OCI-LY7 (cell line): ENCODE results near the gene DAPK1. TPM values are rescaled to one million over a fixed set of nuclear protein-coding genes. Genes with fewer than 3 reads are reported as not detected.

Source experiments
- BruUV-seq: library from RNA; stranded (reverse); fragments of 400-500 nt; replicated peaks from 2 replicates; lab custom pipeline; 2021; lab: Mats Ljungman, UMichigan
- CTCF ChIA-PET: fragments of 300-600 bp; sonication (Branson Sonifier 250); formaldehyde crosslinking; loops from one replicate; lab custom pipeline; 2022; ENCODE audit warnings: antibody characterized with exemption; ENCODE audit not compliant: unreplicated experiment; lab: Charles Lee
- POLR2A ChIA-PET: fragments of 300-600 bp; sonication (Branson Sonifier 250); formaldehyde crosslinking; loops from one replicate; lab custom pipeline; 2022; ENCODE audit warnings: antibody characterized with exemption; lab: Charles Lee
- DNase-seq: peaks from one replicate; pipeline ENCODE4 v3.0.0-alpha.2; 2015; ENCODE audit warnings: low spot score
- H2AFZ ChIP-seq: fragments of 200-600 bp; sonication (generic), shearing (Covaris generic); 2 replicates; pipeline ENCODE4 v1.6.1; 2014; ENCODE audit warnings: mild to moderate bottlenecking, antibody characterized with exemption, low read length, moderate library complexity
- H3K27ac ChIP-seq: fragments of 200-600 bp; sonication (generic); 2 replicates; pipeline ENCODE4 v1.5.1; 2014; ENCODE audit warnings: mixed run types, low read depth, mild to moderate bottlenecking, moderate library complexity, low read length, inconsistent platforms; ENCODE audit not compliant: poor library complexity, severe bottlenecking
- H3K36me3 ChIP-seq: fragments of 200-600 bp; sonication (generic); 2 replicates; pipeline ENCODE4 v1.6.1; 2014; ENCODE audit warnings: mild to moderate bottlenecking, antibody characterized with exemption, low read length, moderate library complexity, mixed read lengths; ENCODE audit not compliant: insufficient read depth
- H3K4me1 ChIP-seq: fragments of 200-600 bp; sonication (generic); 2 replicates; pipeline ENCODE4 v1.5.1; 2014; ENCODE audit warnings: mild to moderate bottlenecking, low read length; ENCODE audit not compliant: insufficient read depth, poor library complexity, severe bottlenecking
- H3K4me2 ChIP-seq: fragments of 200-600 bp; sonication (generic); 2 replicates; pipeline ENCODE4 v1.6.1; 2014; ENCODE audit warnings: mild to moderate bottlenecking, low read length
- H3K4me3 ChIP-seq: fragments of 200-600 bp; sonication (generic); 2 replicates; pipeline ENCODE4 v1.5.1; 2014; ENCODE audit warnings: mild to moderate bottlenecking, low read depth, low read length; ENCODE audit not compliant: poor library complexity, severe bottlenecking
- H3K79me2 ChIP-seq: fragments of 200-600 bp; sonication (generic); 2 replicates; pipeline ENCODE4 v1.6.1; 2016; ENCODE audit warnings: low read depth, mild to moderate bottlenecking, low read length, moderate library complexity, mixed read lengths; ENCODE audit not compliant: insufficient read depth
- H3K9me2 ChIP-seq: fragments of 200-600 bp; sonication (generic); 2 replicates; pipeline ENCODE4 v1.6.1; 2016; ENCODE audit warnings: mild to moderate bottlenecking, low read length, mixed read lengths; ENCODE audit not compliant: insufficient read depth
- H3K9me3 ChIP-seq: fragments of 200-600 bp; sonication (generic); 2 replicates; pipeline ENCODE4 v1.6.1; 2014; ENCODE audit warnings: mild to moderate bottlenecking, mixed run types, low read length, mixed read lengths
- H4K20me1 ChIP-seq: fragments of 200-600 bp; sonication (generic); 2 replicates; pipeline ENCODE4 v1.6.1; 2014; ENCODE audit warnings: mild to moderate bottlenecking, antibody characterized with exemption, low read length, moderate library complexity, mixed read lengths; ENCODE audit not compliant: insufficient read depth
- CTCF ChIP-seq: fragments of 200-600 bp; sonication (generic); conservative IDR thresholded peaks from 2 replicates; pipeline ENCODE4 v1.5.1; 2014; ENCODE audit warnings: mild to moderate bottlenecking, antibody characterized with exemption, low read length, moderate library complexity, mixed read lengths
- EZH2phosphoT487 ChIP-seq: fragments of 200-600 bp; sonication (generic); IDR thresholded peaks from 2 replicates; pipeline ENCODE4 v1.6.1; 2018; ENCODE audit warnings: low read depth, borderline replicate concordance, mild to moderate bottlenecking, mixed run types, antibody characterized with exemption, low read length, moderate library complexity, mixed read lengths
- intact Hi-C: fragments of 100-400 bp; cut with micrococcal nuclease; formaldehyde crosslinking; loops from one replicate; pipeline ENCODE4 v1.10.0; 2022; ENCODE audit not compliant: unreplicated experiment
- total RNA-seq, 2 experiments: library from RNA; depleted of rRNA in 1 of 2; stranded (reverse); fragments of >200 nt in 1 of 2; shearing (Covaris generic) in 1 of 2; gene quantifications; 2 replicates each; pipeline ENCODE4 v1.2.3, GENCODE V29; 2014 to 2022

Gene DAPK1
- total RNA-seq, 2 experiments from 2014 or later, result 0.25 to 3.5 TPM

GRCh38 chr9:87695523-87695922, 197.9 kb downstream of the DAPK1 start:
- CTCF ChIA-PET, result no interaction called here
- H3K27ac ChIP-seq, result no peak overlapping the region

GRCh38 chr9:87696641-87697040, 199.0 kb downstream of the DAPK1 start:
- H3K27ac ChIP-seq, result no peak overlapping the region
- H2AFZ ChIP-seq, result no peak overlapping the region
- no peaks in the 10 kb centered on the region for H4K20me1 ChIP-seq
- no peaks in the 10 kb centered on the region for H3K4me1 ChIP-seq
- H3K4me3 ChIP-seq, result no peak overlapping the region
- H3K4me2 ChIP-seq, result no peak overlapping the region
- no TSS peak for BruUV-seq
- no peaks in the 10 kb centered on the region for H3K79me2 ChIP-seq
- no peak for DNase-seq
- no peaks in the 10 kb centered on the region for H3K9me2 ChIP-seq
- H3K9me3 ChIP-seq, result no peaks in the 10 kb centered on the region
- TF ChIP-seq EZH2phosphoT487 (no peak), CTCF (no peak)
- no peaks in the 10 kb centered on the region for H3K36me3 ChIP-seq
- POLR2A ChIA-PET, result no interaction called here
- CTCF ChIA-PET, result no interaction called here
- intact Hi-C loops, result no loop called here

More at GRCh38 chr9:87695523-87695922, 197.9 kb downstream of the DAPK1 start:
- intact Hi-C loops, result no loop called here
- no peaks in the 10 kb centered on the region for H3K9me2 ChIP-seq
- POLR2A ChIA-PET, result no interaction called here
- H3K36me3 ChIP-seq, result no peaks in the 10 kb centered on the region
- BruUV-seq, result no TSS peak
- DNase-seq, result no peak
- H3K79me2 ChIP-seq, result no peaks in the 10 kb centered on the region
- TF ChIP-seq CTCF (no peak), EZH2phosphoT487 (no peak)
- no peaks in the 10 kb centered on the region for H3K9me3 ChIP-seq
- H3K4me1 ChIP-seq, result no peaks in the 10 kb centered on the region
- no peaks in the 10 kb centered on the region for H4K20me1 ChIP-seq
- H2AFZ ChIP-seq, result no peak overlapping the region
- H3K4me2 ChIP-seq, result no peak overlapping the region
- no peak overlapping the region for H3K4me3 ChIP-seq

GRCh38 chr9:87698069-87698809, 200.6 kb downstream of the DAPK1 start:
- CTCF ChIA-PET, result no interaction called here
- Histone ChIP-seq H2AFZ (no peak overlapping the region), H3K4me1 (no peaks in the 10 kb centered on the region), H3K9me3 (no peaks in the 10 kb centered on the region), H4K20me1 (no peaks in the 10 kb centered on the region), H3K27ac (no peak overlapping the region), H3K79me2 (no peaks in the 10 kb centered on the region), H3K4me3 (no peak overlapping the region), H3K9me2 (no peaks in the 10 kb centered on the region), H3K36me3 (no peaks in the 10 kb centered on the region), H3K4me2 (no peak overlapping the region)
- no peak for DNase-seq
- POLR2A ChIA-PET, result no interaction called here
- TF ChIP-seq CTCF, result no peak
- TF ChIP-seq EZH2phosphoT487, result no peak
- intact Hi-C loops, result no loop called here
- no TSS peak for BruUV-seq
